Measurements from ENCODE around the gene LHFPL6. TPM values are rescaled to one million over a fixed set of nuclear protein-coding genes. Genes with fewer than 3 reads are reported as not detected.

LHFPL6 gene
- total RNA-seq, 1 experiment from 2014 or later = 2.5 TPM

- H3K27ac ChIP-seq = no peak overlapping the region
- DNase-seq = no peak
- H3K36me3 ChIP-seq (ENCODE audit: low read depth) = no peaks in the 10 kb centered on the region
- H3F3A ChIP-seq (ENCODE audit: insufficient read depth, low read depth) = no peaks in the 10 kb centered on the region
- no peak for TF ChIP-seq CTCF (conservative IDR thresholded peaks at IDR 0.05)
- no peak for TF ChIP-seq EZH2 (IDR thresholded peaks at IDR 0.05; ENCODE audit: low read depth)
- no peaks in the 10 kb centered on the region for H3K9me3 ChIP-seq (ENCODE audit: insufficient read depth, low read depth)
- CTCF ChIA-PET = no interaction called here
- no peak overlapping the region for H3K4me3 ChIP-seq
- intact Hi-C loops (cut with micrococcal nuclease; ENCODE audit: unreplicated experiment) = no loop called here
- no peak overlapping the region for H3K4me2 ChIP-seq
- H3K4me1 ChIP-seq (replicated peaks; ENCODE audit: insufficient read depth) = no peaks in the 10 kb centered on the region
- H3K9me2 ChIP-seq (ENCODE audit: insufficient read depth) = no peaks in the 10 kb centered on the region
- no peaks in the 10 kb centered on the region for H4K20me1 ChIP-seq (ENCODE audit: insufficient read depth)
- H3K27me3 ChIP-seq (ENCODE audit: insufficient read depth, low read depth) = no peaks in the 10 kb centered on the region
- H2AFZ ChIP-seq = no peak overlapping the region
- BruUV-seq (replicated peaks) = no TSS peak
- POLR2A ChIA-PET (ENCODE audit: unreplicated experiment) = no interaction called here
- no peaks in the 10 kb centered on the region for H3K79me2 ChIP-seq (ENCODE audit: low read depth)
Observed at GRCh38 chr13:39327172-39327479, 275.9 kb downstream of the LHFPL6 start.

- Histone ChIP-seq H4K20me1 (ENCODE audit: insufficient read depth) (no peaks in the 10 kb centered on the region), H3F3A (ENCODE audit: insufficient read depth, low read depth) (no peaks in the 10 kb centered on the region), H3K27ac (no peak overlapping the region), H3K4me2 (no peak overlapping the region), H3K27me3 (ENCODE audit: insufficient read depth, low read depth) (no peaks in the 10 kb centered on the region), H3K9me3 (ENCODE audit: insufficient read depth, low read depth) (no peaks in the 10 kb centered on the region), H3K4me1 (replicated peaks; ENCODE audit: insufficient read depth) (no peaks in the 10 kb centered on the region), H2AFZ (no peak overlapping the region), H3K4me3 (no peak overlapping the region), H3K36me3 (ENCODE audit: low read depth) (no peaks in the 10 kb centered on the region), H3K9me2 (ENCODE audit: insufficient read depth) (no peaks in the 10 kb centered on the region), H3K79me2 (ENCODE audit: low read depth) (no peaks in the 10 kb centered on the region)
- BruUV-seq (replicated peaks) = no TSS peak
- intact Hi-C loops (cut with micrococcal nuclease; ENCODE audit: unreplicated experiment) = no loop called here
- ChIA-PET CTCF (no interaction called here), POLR2A (ENCODE audit: unreplicated experiment) (no interaction called here)
- no peak for DNase-seq
- TF ChIP-seq CTCF (conservative IDR thresholded peaks at IDR 0.05) (no peak), EZH2 (IDR thresholded peaks at IDR 0.05; ENCODE audit: low read depth) (no peak)
Observed at GRCh38 chr13:39326469-39327171, 276.4 kb downstream of the LHFPL6 start.

- no peak overlapping the region for H3K27ac ChIP-seq
- no peaks in the 10 kb centered on the region for H4K20me1 ChIP-seq (ENCODE audit: insufficient read depth)
- no peaks in the 10 kb centered on the region for H3K79me2 ChIP-seq (ENCODE audit: low read depth)
- no peak overlapping the region for H2AFZ ChIP-seq
- H3K4me3 ChIP-seq = no peak overlapping the region
- DNase-seq = no peak
- H3K9me2 ChIP-seq (ENCODE audit: insufficient read depth) = no peaks in the 10 kb centered on the region
- no peaks in the 10 kb centered on the region for H3F3A ChIP-seq (ENCODE audit: insufficient read depth, low read depth)
- H3K27me3 ChIP-seq (ENCODE audit: insufficient read depth, low read depth) = no peaks in the 10 kb centered on the region
- no TSS peak for BruUV-seq (replicated peaks)
- intact Hi-C loops (cut with micrococcal nuclease; ENCODE audit: unreplicated experiment) = no loop called here
- TF ChIP-seq CTCF (conservative IDR thresholded peaks at IDR 0.05) = no peak
- TF ChIP-seq EZH2 (IDR thresholded peaks at IDR 0.05; ENCODE audit: low read depth) = no peak
- CTCF ChIA-PET = no interaction called here
- no peak overlapping the region for H3K4me2 ChIP-seq
- POLR2A ChIA-PET (ENCODE audit: unreplicated experiment) = interaction anchor here (0.6 kb wide), 1 partner anchor 158 kb away, joined by 3 read pairs; no protein-coding TSS in a partner anchor
- H3K9me3 ChIP-seq (ENCODE audit: insufficient read depth, low read depth) = no peaks in the 10 kb centered on the region
- no peaks in the 10 kb centered on the region for H3K36me3 ChIP-seq (ENCODE audit: low read depth)
- H3K4me1 ChIP-seq (replicated peaks; ENCODE audit: insufficient read depth) = no peaks in the 10 kb centered on the region
Observed at GRCh38 chr13:39324806-39325311, 278.1 kb downstream of the LHFPL6 start.

Data from PC-9 (cell line).